Measurements from ENCODE around the gene TCTN2.

GRCh38 chr12:123723765-123724164 lies 52.9 kb downstream of the TCTN2 start:
- no peak for TF ChIP-seq CTCF (IDR thresholded peaks at IDR 0.05)
- no peak for TF ChIP-seq POLR2A (IDR thresholded peaks at IDR 0.05)

Measured in thyroid gland (tissue), 4 donors.